Panc1 (cell line): ENCODE measurements around the gene DDX19B. TPM values are rescaled to one million over a fixed set of nuclear protein-coding genes. Genes with fewer than 3 reads are reported as not detected.
"Not testable (repeated sequence)": the region's sequence is repeated elsewhere in the genome, so short reads cannot be mapped to it uniquely, and the experiment has no call there.

Source experiments
- ATAC-seq: fragments of 200-7000 bp; cut with Tn5 transposase; 2 replicates; pipeline ENCODE4 v1.9.1; 2020; ENCODE audit warnings: mild to moderate bottlenecking, moderate library complexity
- BruUV-seq: library from RNA; stranded (reverse); fragments of 400-500 nt; replicated peaks from 2 replicates; lab custom pipeline; 2021; lab: Mats Ljungman, UMichigan
- CTCF ChIA-PET: fragments of 300-600 bp; sonication (Branson Sonifier 250); formaldehyde crosslinking; loops from one replicate; lab custom pipeline; 2022; ENCODE audit warnings: antibody characterized with exemption; lab: Charles Lee
- POLR2A ChIA-PET: fragments of 300-600 bp; sonication (Branson Sonifier 250); formaldehyde crosslinking; loops from one replicate; lab custom pipeline; 2022; ENCODE audit warnings: antibody characterized with exemption; lab: Charles Lee
- DNase-seq: peaks from one replicate; pipeline ENCODE4 v3.0.0-alpha.2; 2010; ENCODE audit warnings: low read depth, low spot score
- H3K27ac ChIP-seq: 2 replicates; pipeline ENCODE4 v1.5.1; 2011; ENCODE audit warnings: mild to moderate bottlenecking, low read length, inconsistent platforms
- H3K27me3 ChIP-seq: fragments of 200-500 bp; sonication (Bioruptor generic); 2 replicates; pipeline ENCODE4 v1.6.0; 2014; ENCODE audit warnings: low read length, inconsistent platforms; ENCODE audit not compliant: control insufficient read depth, insufficient read depth
- H3K36me3 ChIP-seq: fragments of 200-500 bp; sonication (Bioruptor generic); 2 replicates; pipeline ENCODE4 v1.5.1; 2014; ENCODE audit warnings: inconsistent platforms, mild to moderate bottlenecking, low read length, moderate library complexity; ENCODE audit not compliant: control insufficient read depth, insufficient read depth
- H3K4me1 ChIP-seq: 2 replicates; pipeline ENCODE4 v1.5.1; 2011; ENCODE audit warnings: inconsistent platforms, mild to moderate bottlenecking, low read length, moderate library complexity; ENCODE audit not compliant: control insufficient read depth, insufficient read depth
- H3K4me3 ChIP-seq, 2 experiments: 2 replicates each; pipeline ENCODE4 v1.5.1; 2011 to 2012; ENCODE audit warnings: low read depth in 2 of 2, low read length in 2 of 2, mild to moderate bottlenecking in 2 of 2, inconsistent platforms in 1 of 2, moderate library complexity in 1 of 2
- H3K9me3 ChIP-seq: fragments of 200-500 bp; sonication (Bioruptor generic); 2 replicates; pipeline ENCODE4 v1.5.1; 2014; ENCODE audit warnings: low read depth, mild to moderate bottlenecking, inconsistent platforms, low read length, moderate library complexity; ENCODE audit not compliant: control insufficient read depth, insufficient read depth
- POLR2AphosphoS5 ChIP-seq: IDR thresholded peaks from 2 replicates; pipeline ENCODE4 v1.6.1; 2012; ENCODE audit warnings: mild to moderate bottlenecking, low read depth, low read length, moderate library complexity
- SIN3A ChIP-seq: IDR thresholded peaks from 2 replicates; pipeline ENCODE4 v1.6.1; 2012; ENCODE audit warnings: low read depth, mild to moderate bottlenecking, low read length, moderate library complexity, borderline replicate concordance; ENCODE audit not compliant: insufficient read depth
- TCF7L2 ChIP-seq: IDR thresholded peaks from 2 replicates; pipeline ENCODE4 v1.6.1; 2011; ENCODE audit warnings: mild to moderate bottlenecking, low read depth, low read length, inconsistent platforms
- in situ Hi-C: cut with HindIII; loops from 2 replicates; pipeline ENCODE4 v1.10.0; 2016; ENCODE audit warnings: low sequenced_read_pairs, low pct_unique_long_range_greater_than_20kb
- intact Hi-C: fragments of 100-400 bp; cut with micrococcal nuclease; formaldehyde crosslinking; loops from one replicate; pipeline ENCODE4 v1.10.0; 2022; ENCODE audit not compliant: unreplicated experiment
- total RNA-seq: library from RNA; stranded (reverse); gene quantifications from one replicate; pipeline ENCODE4 v1.2.1, GENCODE V29; 2021; ENCODE audit not compliant: unreplicated experiment
- TF ChIP-seq, protein P1 (sequence below), 2 experiments: IDR thresholded peaks; 2 replicates each; pipeline ENCODE4 v1.6.1; 2011 to 2012; ENCODE audit warnings: low read depth in 2 of 2, control low read depth in 1 of 2, low read length in 1 of 2, mild to moderate bottlenecking in 1 of 2, moderate library complexity in 1 of 2; ENCODE audit not compliant: insufficient read depth in 1 of 2
- TF ChIP-seq, protein P2 (sequence below): fragments of 450-650 bp; IDR thresholded peaks from 2 replicates; pipeline ENCODE4 v1.5.1; 2017; ENCODE audit warnings: mild to moderate bottlenecking

Gene DDX19B
- total RNA-seq, 1 experiment from 2014 or later, result 24.4 TPM

DNA sequence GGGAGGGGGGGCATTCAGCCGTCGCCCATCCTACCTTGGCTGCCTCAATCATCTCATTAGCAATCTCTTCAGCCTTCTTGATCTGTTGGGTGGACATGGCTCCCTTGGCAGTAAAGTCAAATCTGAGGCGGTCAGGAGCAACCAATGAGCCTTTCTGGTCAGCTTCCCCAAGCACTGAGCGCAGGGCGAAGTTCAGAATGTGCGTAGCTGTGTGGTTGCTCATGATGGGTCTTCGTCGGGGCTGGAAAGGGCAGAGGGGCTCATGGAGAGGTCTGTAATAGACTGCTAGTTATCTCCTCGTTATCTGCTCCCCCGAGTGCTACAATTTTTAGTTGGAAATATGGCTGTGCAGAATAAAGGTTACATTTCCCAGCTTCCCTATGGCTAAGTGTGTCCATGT, 40.0 kb upstream of the DDX19B start:
- in situ Hi-C loops, result no loop called here
- no peak for TF ChIP-seq POLR2AphosphoS5
- TF ChIP-seq, protein P1, sequence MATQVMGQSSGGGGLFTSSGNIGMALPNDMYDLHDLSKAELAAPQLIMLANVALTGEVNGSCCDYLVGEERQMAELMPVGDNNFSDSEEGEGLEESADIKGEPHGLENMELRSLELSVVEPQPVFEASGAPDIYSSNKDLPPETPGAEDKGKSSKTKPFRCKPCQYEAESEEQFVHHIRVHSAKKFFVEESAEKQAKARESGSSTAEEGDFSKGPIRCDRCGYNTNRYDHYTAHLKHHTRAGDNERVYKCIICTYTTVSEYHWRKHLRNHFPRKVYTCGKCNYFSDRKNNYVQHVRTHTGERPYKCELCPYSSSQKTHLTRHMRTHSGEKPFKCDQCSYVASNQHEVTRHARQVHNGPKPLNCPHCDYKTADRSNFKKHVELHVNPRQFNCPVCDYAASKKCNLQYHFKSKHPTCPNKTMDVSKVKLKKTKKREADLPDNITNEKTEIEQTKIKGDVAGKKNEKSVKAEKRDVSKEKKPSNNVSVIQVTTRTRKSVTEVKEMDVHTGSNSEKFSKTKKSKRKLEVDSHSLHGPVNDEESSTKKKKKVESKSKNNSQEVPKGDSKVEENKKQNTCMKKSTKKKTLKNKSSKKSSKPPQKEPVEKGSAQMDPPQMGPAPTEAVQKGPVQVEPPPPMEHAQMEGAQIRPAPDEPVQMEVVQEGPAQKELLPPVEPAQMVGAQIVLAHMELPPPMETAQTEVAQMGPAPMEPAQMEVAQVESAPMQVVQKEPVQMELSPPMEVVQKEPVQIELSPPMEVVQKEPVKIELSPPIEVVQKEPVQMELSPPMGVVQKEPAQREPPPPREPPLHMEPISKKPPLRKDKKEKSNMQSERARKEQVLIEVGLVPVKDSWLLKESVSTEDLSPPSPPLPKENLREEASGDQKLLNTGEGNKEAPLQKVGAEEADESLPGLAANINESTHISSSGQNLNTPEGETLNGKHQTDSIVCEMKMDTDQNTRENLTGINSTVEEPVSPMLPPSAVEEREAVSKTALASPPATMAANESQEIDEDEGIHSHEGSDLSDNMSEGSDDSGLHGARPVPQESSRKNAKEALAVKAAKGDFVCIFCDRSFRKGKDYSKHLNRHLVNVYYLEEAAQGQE (IDR thresholded peaks at IDR 0.05; ENCODE audit: insufficient read depth in 1 of 2, low read depth in 2 of 2, low read length in 1 of 2), result no peak
- TF ChIP-seq, protein P2, sequence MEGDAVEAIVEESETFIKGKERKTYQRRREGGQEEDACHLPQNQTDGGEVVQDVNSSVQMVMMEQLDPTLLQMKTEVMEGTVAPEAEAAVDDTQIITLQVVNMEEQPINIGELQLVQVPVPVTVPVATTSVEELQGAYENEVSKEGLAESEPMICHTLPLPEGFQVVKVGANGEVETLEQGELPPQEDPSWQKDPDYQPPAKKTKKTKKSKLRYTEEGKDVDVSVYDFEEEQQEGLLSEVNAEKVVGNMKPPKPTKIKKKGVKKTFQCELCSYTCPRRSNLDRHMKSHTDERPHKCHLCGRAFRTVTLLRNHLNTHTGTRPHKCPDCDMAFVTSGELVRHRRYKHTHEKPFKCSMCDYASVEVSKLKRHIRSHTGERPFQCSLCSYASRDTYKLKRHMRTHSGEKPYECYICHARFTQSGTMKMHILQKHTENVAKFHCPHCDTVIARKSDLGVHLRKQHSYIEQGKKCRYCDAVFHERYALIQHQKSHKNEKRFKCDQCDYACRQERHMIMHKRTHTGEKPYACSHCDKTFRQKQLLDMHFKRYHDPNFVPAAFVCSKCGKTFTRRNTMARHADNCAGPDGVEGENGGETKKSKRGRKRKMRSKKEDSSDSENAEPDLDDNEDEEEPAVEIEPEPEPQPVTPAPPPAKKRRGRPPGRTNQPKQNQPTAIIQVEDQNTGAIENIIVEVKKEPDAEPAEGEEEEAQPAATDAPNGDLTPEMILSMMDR, result no peak
- TF ChIP-seq SIN3A, result no peak
- no peak for TF ChIP-seq TCF7L2
- ATAC-seq (no peak), DNase-seq (no peak)
- Histone ChIP-seq H3K4me3 (no peak overlapping the region), H3K4me1 (no peaks in the 10 kb centered on the region), H3K27me3 (no peaks in the 10 kb centered on the region), H3K9me3 (no peaks in the 10 kb centered on the region), H3K36me3 (peaks cover 13% of the 10 kb centered on the region), H3K27ac (no peak overlapping the region)
- ChIA-PET CTCF (no interaction called here), POLR2A (no interaction called here)
- BruUV-seq, result no TSS peak
- intact Hi-C loops, result no loop called here

- POLR2A ChIA-PET, BruUV-seq, H3K4me1 ChIP-seq, H3K27me3 ChIP-seq, DNase-seq, H3K4me3 ChIP-seq, ATAC-seq, in situ Hi-C loops, CTCF ChIA-PET, H3K9me3 ChIP-seq, intact Hi-C loops, H3K27ac ChIP-seq: not testable (repeated sequence)
- H3K36me3 ChIP-seq, result peaks cover 18% of the 10 kb centered on the region
Observed at GRCh38 chr16:70259903-70260302, 39.1 kb upstream of the DDX19B start.

DNA sequence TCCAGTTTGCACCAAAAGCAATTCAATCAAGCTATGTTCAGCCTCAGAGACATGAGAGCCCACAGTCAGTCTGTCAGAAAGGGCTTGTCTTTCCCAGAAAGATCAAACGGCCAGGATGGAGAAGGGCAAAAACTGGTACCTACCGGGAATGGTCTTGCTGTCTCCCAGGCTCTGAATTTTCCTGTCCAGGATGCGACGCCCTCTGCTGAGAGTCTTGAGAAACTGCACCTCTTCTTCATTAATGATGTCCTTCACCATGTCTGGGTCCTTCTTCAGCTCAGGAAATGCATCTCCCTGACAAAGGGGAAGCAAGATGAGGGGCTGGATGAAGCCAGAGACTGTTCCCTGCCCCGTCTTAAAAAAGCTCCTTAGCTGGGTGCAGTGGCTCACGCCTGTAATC, 31.5 kb upstream of the DDX19B start:
- peak; percentile 79 for ATAC-seq
- in situ Hi-C loops (no loop called here), intact Hi-C loops (no loop called here)
- Histone ChIP-seq H3K27me3 (no peaks in the 10 kb centered on the region), H3K27ac (no peak overlapping the region), H3K36me3 (peaks cover 23% of the 10 kb centered on the region), H3K9me3 (no peaks in the 10 kb centered on the region), H3K4me1 (no peaks in the 10 kb centered on the region), H3K4me3 (no peak overlapping the region)
- BruUV-seq, result no TSS peak
- ChIA-PET CTCF (interaction anchor here (0.6 kb wide), 2 partner anchors 17 to 677 kb away, joined by 5 read pairs; no protein-coding TSS in a partner anchor), POLR2A (no interaction called here)
- TF ChIP-seq, protein P2, result peak; percentile 74; the same call in 1 of the 2 replicates
- TF ChIP-seq POLR2AphosphoS5, result no peak
- DNase-seq, result no peak

DNA sequence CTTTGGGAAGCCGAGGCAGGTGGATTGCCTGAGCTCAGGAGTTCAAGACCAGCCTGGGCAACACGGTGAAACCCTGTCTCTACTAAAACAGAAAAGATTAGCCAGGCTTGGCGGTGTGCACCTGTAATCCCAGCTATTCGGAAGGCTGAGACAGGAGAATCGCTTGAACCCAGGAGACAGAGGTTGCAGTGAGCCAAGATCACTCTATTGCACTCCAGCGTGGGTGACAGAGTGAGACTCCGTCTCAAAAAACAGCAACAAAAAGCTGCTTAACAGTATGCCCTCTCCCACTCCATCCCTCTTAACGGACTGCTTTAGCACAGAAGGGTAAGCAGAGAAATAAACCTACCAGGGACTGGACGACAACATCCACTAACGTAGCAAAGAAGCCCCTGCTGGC, 31.1 kb upstream of the DDX19B start:
- intact Hi-C loops, H3K9me3 ChIP-seq, BruUV-seq, H3K4me1 ChIP-seq, in situ Hi-C loops, POLR2A ChIA-PET, H3K4me3 ChIP-seq, H3K27me3 ChIP-seq, H3K27ac ChIP-seq, DNase-seq, ATAC-seq: not testable (repeated sequence)
- peaks cover 23% of the 10 kb centered on the region for H3K36me3 ChIP-seq
- CTCF ChIA-PET, result interaction anchor here (0.6 kb wide), 1 partner anchor 400 kb away, joined by 3 read pairs; no protein-coding TSS in a partner anchor
